ENCODE measurements around the gene RASSF1.

Gene RASSF1

GRCh38 chr3:50340448-50341329 lies at the start of gene RASSF1:
RASSF1 (minus strand) TSS chr3:50340836; CDS start chr3:50340805, 31 bp downstream.
- peak; percentile 23 to 43 (median 32) for DNase-seq

GRCh38 chr3:50389414-50389767 lies 48.8 kb upstream of the RASSF1 start:
- no peak for DNase-seq

GRCh38 chr3:50388720-50389413 lies 48.2 kb upstream of the RASSF1 start:
- no peak for DNase-seq

- DNase-seq, result no peak
Observed at GRCh38 chr3:50388016-50388719, 47.5 kb upstream of the RASSF1 start.

GRCh38 chr3:50385754-50386153 lies 45.1 kb upstream of the RASSF1 start:
- DNase-seq, result no peak

GRCh38 chr3:50383750-50384149 lies 43.1 kb upstream of the RASSF1 start:
- DNase-seq, result no peak

- no peak for DNase-seq
Observed at GRCh38 chr3:50382722-50383121, 42.1 kb upstream of the RASSF1 start.

- DNase-seq, result no peak
Observed at GRCh38 chr3:50381383-50381782, 40.7 kb upstream of the RASSF1 start.

GRCh38 chr3:50380405-50381085 lies 39.9 kb upstream of the RASSF1 start:
- DNase-seq, result no peak

GRCh38 chr3:50378757-50379156 lies 38.1 kb upstream of the RASSF1 start:
- no peak for DNase-seq

- DNase-seq, result no peak
Observed at GRCh38 chr3:50378024-50378423, 37.4 kb upstream of the RASSF1 start.

- DNase-seq, result no peak
Observed at GRCh38 chr3:50375258-50375931, 34.8 kb upstream of the RASSF1 start.

GRCh38 chr3:50374363-50375257 lies 34.0 kb upstream of the RASSF1 start:
- no peak for DNase-seq

GRCh38 chr3:50373146-50374051 lies 32.8 kb upstream of the RASSF1 start:
- no peak for DNase-seq

- DNase-seq, result no peak
Observed at GRCh38 chr3:50372349-50372748, 31.7 kb upstream of the RASSF1 start.

GRCh38 chr3:50371133-50371685 lies 30.6 kb upstream of the RASSF1 start:
- no peak for DNase-seq

- DNase-seq, result no peak
Observed at GRCh38 chr3:50370594-50370993, 30.0 kb upstream of the RASSF1 start.

- DNase-seq, result no peak
Observed at GRCh38 chr3:50369012-50369670, 28.5 kb upstream of the RASSF1 start.

GRCh38 chr3:50365842-50366220 lies 25.2 kb upstream of the RASSF1 start:
- no peak for DNase-seq

Data from activated CD4-positive, CD25-positive, alpha-beta regulatory T cell (primary cell).